Endothelial cell of umbilical vein (primary cell): ENCODE results near the gene APBA2. TPM values are rescaled to one million over a fixed set of nuclear protein-coding genes. Genes with fewer than 3 reads are reported as not detected.

Source experiments
- BruUV-seq: library from RNA; stranded (reverse); fragments of 400-500 nt; replicated peaks from 2 replicates; lab custom pipeline; 2021; lab: Mats Ljungman, UMichigan
- CTCF ChIA-PET: fragments of 300-600, 350-600 bp; sonication (Branson Sonifier 250); formaldehyde crosslinking; loops from one replicate; lab custom pipeline; 2021; ENCODE audit warnings: antibody characterized with exemption, inconsistent platforms; lab: Charles Lee
- POLR2A ChIA-PET: fragments of 300-600, 350-600 bp; sonication (Branson Sonifier 250); formaldehyde crosslinking; loops from one replicate; lab custom pipeline; 2021; ENCODE audit warnings: antibody characterized with exemption, inconsistent platforms; lab: Charles Lee
- DNase-seq: peaks from one replicate; pipeline ENCODE4 v3.0.0-alpha.2; 2011; ENCODE audit warnings: low read depth, low spot score
- FAIRE-seq: peaks from 2 replicates; lab custom pipeline; 2011; peaks lifted over from hg19 to GRCh38; lab: Jason Lieb, UNC
- H2AFZ ChIP-seq: 2 replicates; pipeline ENCODE4 v1.6.0; 2012; ENCODE audit warnings: low read depth, low read length, control low read depth, inconsistent platforms
- H3K27ac ChIP-seq: 2 replicates; pipeline ENCODE4 v1.5.1; 2011; ENCODE audit warnings: low read depth, mild to moderate bottlenecking, control low read depth, low read length, moderate library complexity; ENCODE audit not compliant: insufficient read depth
- H3K27me3 ChIP-seq, 2 experiments: 2 replicates each; pipeline versions ENCODE4 v1.6.0 to v1.6.1; 2011; ENCODE audit warnings: low read length in 2 of 2, mixed read lengths in 1 of 2; ENCODE audit not compliant: control insufficient read depth in 2 of 2, insufficient read depth in 2 of 2
- H3K36me3 ChIP-seq, 2 experiments: 2 replicates in 1 of 2; 3 replicates in 1 of 2; pipeline ENCODE4 v1.5.1; 2011; ENCODE audit warnings: low read length in 2 of 2, mild to moderate bottlenecking in 1 of 2, moderate library complexity in 1 of 2; ENCODE audit not compliant: control insufficient read depth in 2 of 2, insufficient read depth in 2 of 2; ENCODE audit errors: extremely low read depth in 1 of 2
- H3K4me1 ChIP-seq: 3 replicates; pipeline ENCODE4 v1.5.1; 2011; ENCODE audit warnings: mild to moderate bottlenecking, low read length; ENCODE audit not compliant: control insufficient read depth, insufficient read depth; ENCODE audit errors: extremely low read depth
- H3K4me2 ChIP-seq: 2 replicates; pipeline ENCODE4 v1.6.1; 2011; ENCODE audit warnings: low read length, control low read depth, mixed read lengths; ENCODE audit not compliant: insufficient read depth
- H3K4me3 ChIP-seq, 3 experiments: fragments of 200-600 bp in 1 of 3; sonication (generic), shearing (Covaris generic) in 1 of 3; replicated peaks in 1 of 3; 2 replicates each; pipeline ENCODE4 v1.5.1; 2011 to 2016; ENCODE audit warnings: control low read depth in 3 of 3, low read length in 3 of 3, mild to moderate bottlenecking in 2 of 3, inconsistent platforms in 1 of 3, low read depth in 1 of 3, moderate library complexity in 1 of 3; ENCODE audit not compliant: insufficient read depth in 1 of 3
- H3K79me2 ChIP-seq: 2 replicates; pipeline ENCODE4 v1.6.0; 2012; ENCODE audit warnings: low read length, inconsistent platforms; ENCODE audit not compliant: control insufficient read depth, insufficient read depth
- H3K9ac ChIP-seq: replicated peaks from 2 replicates; pipeline ENCODE3; 2011; ENCODE audit warnings: low read length, control low read depth; ENCODE audit not compliant: insufficient read depth; ENCODE audit errors: extremely low read depth
- H3K9me1 ChIP-seq: replicated peaks from 3 replicates; pipeline ENCODE4 v1.6.0; 2011; ENCODE audit warnings: mild to moderate bottlenecking, low read length; ENCODE audit not compliant: control insufficient read depth, insufficient read depth; ENCODE audit errors: extremely low read depth
- H3K9me3 ChIP-seq: replicated peaks from 2 replicates; pipeline ENCODE4 v1.5.1; 2012; ENCODE audit warnings: low read length, inconsistent platforms; ENCODE audit not compliant: control insufficient read depth, insufficient read depth
- H4K20me1 ChIP-seq: replicated peaks from 2 replicates; pipeline ENCODE3; 2011; ENCODE audit warnings: mild to moderate bottlenecking, low read length; ENCODE audit not compliant: control insufficient read depth, insufficient read depth; ENCODE audit errors: extremely low read depth
- CTCF ChIP-seq, 2 donors: IDR thresholded peaks; 1 replicate in 1 of 2; 2 replicates in 1 of 2; pipeline ENCODE4 v1.5.1; 2011; ENCODE audit warnings: low read length in 2 of 2, mild to moderate bottlenecking in 2 of 2, moderate library complexity in 2 of 2, control low read depth in 1 of 2, inconsistent platforms in 1 of 2, low read depth in 1 of 2; ENCODE audit not compliant: insufficient read depth in 1 of 2; ENCODE audit errors: extremely low read depth in 1 of 2
- EZH2 ChIP-seq: IDR thresholded peaks from 2 replicates; pipeline ENCODE4 v1.6.1; 2012; ENCODE audit warnings: borderline replicate concordance, low read depth, mild to moderate bottlenecking, moderate library complexity, low read length, inconsistent platforms; ENCODE audit not compliant: severe bottlenecking
- FOS ChIP-seq: IDR thresholded peaks from 2 replicates; pipeline ENCODE4 v1.6.1; 2011; ENCODE audit warnings: mild to moderate bottlenecking, low read length, moderate library complexity, borderline replicate concordance; ENCODE audit not compliant: insufficient read depth
- GATA2 ChIP-seq: IDR thresholded peaks from 2 replicates; pipeline ENCODE4 v1.7.0; 2011; ENCODE audit warnings: low read depth, mild to moderate bottlenecking, moderate library complexity, mixed read lengths, low read length; ENCODE audit not compliant: insufficient read length, insufficient read depth
- JUN ChIP-seq: IDR thresholded peaks from 2 replicates; pipeline ENCODE4 v1.6.1; 2011; ENCODE audit warnings: borderline replicate concordance, low read depth; ENCODE audit not compliant: insufficient read length, insufficient read depth
- MAX ChIP-seq: IDR thresholded peaks from 2 replicates; pipeline ENCODE4 v1.6.1; 2011; ENCODE audit not compliant: insufficient read depth, insufficient read length
- MYC ChIP-seq: IDR thresholded peaks from one replicate; pipeline ENCODE4 v1.6.1; 2011; ENCODE audit warnings: mild to moderate bottlenecking, low read depth, low read length
- POLR2A ChIP-seq: IDR thresholded peaks from 2 replicates; pipeline ENCODE4 v1.6.1; 2012; ENCODE audit warnings: low read depth, mild to moderate bottlenecking, control low read depth, low read length
- POLR2AphosphoS5 ChIP-seq: IDR thresholded peaks from 2 replicates; pipeline ENCODE4 v1.6.1; 2012; ENCODE audit warnings: low read depth, mild to moderate bottlenecking, control low read depth, low read length, moderate library complexity; ENCODE audit not compliant: insufficient read depth
- dilution Hi-C: fragments of 300-500 bp; cut with MboI; formaldehyde crosslinking; loops from one replicate; pipeline ENCODE4 v1.15.0; 2019; ENCODE audit warnings: low sequenced_read_pairs; ENCODE audit not compliant: extremely low pct_ligation_motif_present
- intact Hi-C: fragments of 100-400 bp; cut with micrococcal nuclease; formaldehyde crosslinking; loops from one replicate; pipeline ENCODE4 v1.10.0; 2022
- polyA plus RNA-seq, 4 experiments: library from polyadenylated mRNA; depleted of rRNA in 3 of 4; stranded (reverse) in 3 of 4; unstranded in 1 of 4; fragments of >200 nt; gene quantifications; 2 replicates each; pipeline versions ENCODE4 v1.2.1 to v1.2.3, GENCODE V29; 2011 to 2012; ENCODE audit warnings: missing spikeins in 1 of 4
- total RNA-seq: library from RNA; stranded (reverse); gene quantifications from 2 replicates; pipeline ENCODE4 v1.2.3, GENCODE V29; 2021

The APBA2 gene
- total and polyA plus RNA-seq, 2 donors (not counting 3 experiments of a cell fraction or from before 2014, with no cell fraction given): 5.7 to 11.1 TPM

- dilution Hi-C loops: no loop called here
- DNase-seq (no peak), FAIRE-seq (no peak)
- H3K4me3 ChIP-seq: no peak overlapping the region
- no TSS peak for BruUV-seq
- no peaks in the 10 kb centered on the region for H4K20me1 ChIP-seq
- no peaks in the 10 kb centered on the region for H3K4me1 ChIP-seq
- H3K27ac ChIP-seq: no peak overlapping the region
- H3K4me2 ChIP-seq: no peak overlapping the region
- no peak for TF ChIP-seq MAX
- TF ChIP-seq JUN: no peak
- no peak for TF ChIP-seq POLR2AphosphoS5
- no peak for TF ChIP-seq POLR2A
- TF ChIP-seq MYC: no peak
- no peak for TF ChIP-seq GATA2
- no peak for TF ChIP-seq CTCF (IDR thresholded peaks at IDR 0.05; ENCODE audit: extremely low read depth in 1 of 2, insufficient read depth in 1 of 2, low read depth in 1 of 2, low read length in 2 of 2)
- no peak for TF ChIP-seq FOS
- TF ChIP-seq EZH2: no peak
- ChIA-PET CTCF (interaction anchor here (0.6 to 4.6 kb wide), 33 partner anchors 10 to 975 kb away, joined by 3 to 73 read pairs (median 4); no protein-coding TSS in a partner anchor), POLR2A (no interaction called here)
- no peaks in the 10 kb centered on the region for H3K36me3 ChIP-seq
- no peak overlapping the region for H3K9ac ChIP-seq
- no peak overlapping the region for H2AFZ ChIP-seq
- no peaks in the 10 kb centered on the region for H3K27me3 ChIP-seq
- H3K9me1 ChIP-seq: no peaks in the 10 kb centered on the region
- no peaks in the 10 kb centered on the region for H3K79me2 ChIP-seq
- intact Hi-C loops: loop anchor here (5.0 kb wide), 2 partner anchors 124 to 219 kb away; no protein-coding TSS in a partner anchor
- H3K9me3 ChIP-seq: no peaks in the 10 kb centered on the region
These were observed 215.7 kb downstream of the APBA2 start for GRCh38 chr15:29101491-29101890.
